ENCODE measurements around the gene WDR18.

- TF ChIP-seq CTCF (IDR thresholded peaks at IDR 0.05), result no peak
- TF ChIP-seq POLR2AphosphoS5 (IDR thresholded peaks at IDR 0.05; ENCODE audit: insufficient read depth in 1 of 2, low read depth in 1 of 2), result no peak
Observed at GRCh38 chr19:1037621-1038064, 53.5 kb downstream of the WDR18 start.

Measured in vagina (tissue), 2 donors.